ENCODE results near the gene C11orf65.
A peak's percentile ranks its signal among the peaks of the same experiment; 100 is the strongest.
"Not testable (repeated sequence)": the region's sequence is repeated elsewhere in the genome, so short reads cannot be mapped to it uniquely, and the experiment has no call there.

- not testable (repeated sequence) for TF ChIP-seq EZH2phosphoT487 (IDR thresholded peaks at IDR 0.05; ENCODE audit: borderline replicate concordance, low read length); EZH2 (IDR thresholded peaks at IDR 0.05; ENCODE audit: low read length, unreplicated experiment)
- TF ChIP-seq CTCF (conservative IDR thresholded peaks at IDR 0.05; ENCODE audit: low read depth, low read length) = peak; percentile 76
Observed at GRCh38 chr11:108417551-108417950, 49.8 kb downstream of the C11orf65 start.

All from PC-3 (cell line).